Progenitor cell of endocrine pancreas (in vitro differentiated cells): Measurements from ENCODE around the gene ADAMTS7. TPM values are rescaled to one million over a fixed set of nuclear protein-coding genes. Genes with fewer than 3 reads are reported as not detected.
"Not testable (repeated sequence)": the region's sequence is repeated elsewhere in the genome, so short reads cannot be mapped to it uniquely, and the experiment has no call there.

Experiments
- DNase-seq: peaks from one replicate; pipeline ENCODE4 v3.0.0; 2021; ENCODE audit warnings: low spot score; ENCODE audit not compliant: unreplicated experiment
- H3K27ac Mint-ChIP-seq: 2 replicates; pipeline ENCODE4 v1.8.0; 2021; ENCODE audit warnings: mild to moderate bottlenecking, moderate library complexity, mixed read lengths
- H3K27me3 Mint-ChIP-seq: 2 replicates; pipeline ENCODE4 v1.8.0; 2021; ENCODE audit warnings: mixed read lengths
- H3K36me3 Mint-ChIP-seq: 2 replicates; pipeline ENCODE4 v1.8.0; 2022; ENCODE audit warnings: mixed read lengths; ENCODE audit not compliant: insufficient read depth
- H3K4me1 Mint-ChIP-seq: 2 replicates; pipeline ENCODE4 v1.8.0; 2021; ENCODE audit warnings: low read depth, mixed read lengths
- H3K4me3 Mint-ChIP-seq: 2 replicates; pipeline ENCODE4 v1.8.0; 2021; ENCODE audit warnings: low read depth, mild to moderate bottlenecking, moderate library complexity, mixed read lengths
- H3K9me3 Mint-ChIP-seq: 2 replicates; pipeline ENCODE4 v1.8.0; 2021; ENCODE audit warnings: low read depth, mixed read lengths
- CTCF ChIP-seq: fragments of 200-600 bp; sonication (generic); IDR thresholded peaks from one replicate; pipeline ENCODE4 v1.5.0; 2021; ENCODE audit warnings: antibody characterized with exemption, mild to moderate bottlenecking; ENCODE audit not compliant: unreplicated experiment
- total RNA-seq: library from RNA; stranded (reverse); gene quantifications from 2 replicates; pipeline ENCODE4 v1.2.1, GENCODE V29; 2021

ADAMTS7 gene
- total RNA-seq, 1 donor from 2014 or later: 127 TPM

GRCh38 chr15:78795043-78795442 is 16.2 kb downstream of the ADAMTS7 start:
- TF ChIP-seq CTCF: no peak
- no peaks in the 10 kb centered on the region for H3K27me3 Mint-ChIP-seq

GRCh38 chr15:78794446-78794845 is 16.8 kb downstream of the ADAMTS7 start:
- not testable (repeated sequence) for H3K4me3 Mint-ChIP-seq, H3K9me3 Mint-ChIP-seq, H3K27ac Mint-ChIP-seq, DNase-seq, H3K36me3 Mint-ChIP-seq, H3K27me3 Mint-ChIP-seq, H3K4me1 Mint-ChIP-seq

More at GRCh38 chr15:78795043-78795442, 16.2 kb downstream of the ADAMTS7 start:
- H3K36me3 Mint-ChIP-seq: peaks cover 3% of the 10 kb centered on the region
- no peaks in the 10 kb centered on the region for H3K9me3 Mint-ChIP-seq
- H3K27ac Mint-ChIP-seq: no peak overlapping the region
- DNase-seq: no peak
- no peaks in the 10 kb centered on the region for H3K4me1 Mint-ChIP-seq
- no peak overlapping the region for H3K4me3 Mint-ChIP-seq

- Mint-ChIP-seq H3K4me3 (no peak overlapping the region), H3K9me3 (no peaks in the 10 kb centered on the region), H3K36me3 (peaks cover 13% of the 10 kb centered on the region), H3K4me1 (no peaks in the 10 kb centered on the region), H3K27ac (no peak overlapping the region), H3K27me3 (no peaks in the 10 kb centered on the region)
- TF ChIP-seq CTCF: no peak
- DNase-seq: no peak
Measured at GRCh38 chr15:78791357-78791756, 19.9 kb downstream of the ADAMTS7 start.

GRCh38 chr15:78790027-78790426 is 21.2 kb downstream of the ADAMTS7 start:
- no peak for DNase-seq
- Mint-ChIP-seq H3K9me3 (no peaks in the 10 kb centered on the region), H3K27me3 (no peaks in the 10 kb centered on the region), H3K36me3 (peaks cover 16% of the 10 kb centered on the region), H3K27ac (no peak overlapping the region), H3K4me1 (no peaks in the 10 kb centered on the region), H3K4me3 (no peak overlapping the region)
- no peak for TF ChIP-seq CTCF

- no peaks in the 10 kb centered on the region for H3K9me3 Mint-ChIP-seq
- H3K27ac Mint-ChIP-seq: no peak overlapping the region
- no peak for TF ChIP-seq CTCF
- H3K27me3 Mint-ChIP-seq: no peaks in the 10 kb centered on the region
- no peak for DNase-seq
- H3K4me3 Mint-ChIP-seq: no peak overlapping the region
- no peaks in the 10 kb centered on the region for H3K4me1 Mint-ChIP-seq
- H3K36me3 Mint-ChIP-seq: peaks cover 19% of the 10 kb centered on the region
Measured at GRCh38 chr15:78789615-78790014, 21.6 kb downstream of the ADAMTS7 start.

- Mint-ChIP-seq H3K9me3 (no peaks in the 10 kb centered on the region), H3K4me1 (no peaks in the 10 kb centered on the region), H3K4me3 (no peak overlapping the region), H3K27ac (no peak overlapping the region), H3K36me3 (peaks cover 21% of the 10 kb centered on the region), H3K27me3 (no peaks in the 10 kb centered on the region)
- no peak for TF ChIP-seq CTCF
- DNase-seq: no peak
Measured at GRCh38 chr15:78788016-78788660, 23.1 kb downstream of the ADAMTS7 start.

- not testable (repeated sequence) for H3K4me3 Mint-ChIP-seq, H3K4me1 Mint-ChIP-seq, H3K27ac Mint-ChIP-seq
Measured at GRCh38 chr15:78782402-78782801, 28.9 kb downstream of the ADAMTS7 start.

GRCh38 chr15:78781381-78781780 is 29.9 kb downstream of the ADAMTS7 start:
- not testable (repeated sequence) for H3K27me3 Mint-ChIP-seq, H3K4me1 Mint-ChIP-seq, DNase-seq, H3K27ac Mint-ChIP-seq, H3K9me3 Mint-ChIP-seq, H3K4me3 Mint-ChIP-seq
- H3K36me3 Mint-ChIP-seq: peaks cover 10% of the 10 kb centered on the region

More at GRCh38 chr15:78782402-78782801, 28.9 kb downstream of the ADAMTS7 start:
- H3K27me3 Mint-ChIP-seq, H3K9me3 Mint-ChIP-seq, DNase-seq: not testable (repeated sequence)
- H3K36me3 Mint-ChIP-seq: peaks cover 15% of the 10 kb centered on the region
